Cortex of kidney (tissue), 1 donor: ENCODE results near the gene EMILIN1.

Source experiments
- DNase-seq: peaks from one replicate; lab custom pipeline; 2025; lab: John Stamatoyannopoulos, UW

The EMILIN1 gene

GRCh38 chr2:27123302-27124150, 45.1 kb downstream of the EMILIN1 start, which contains the start of gene ABHD1:
ABHD1 (plus strand) TSS chr2:27123815; CDS start chr2:27123949, 134 bp downstream.
- DNase-seq, result no peak

GRCh38 chr2:27125104-27125503, 46.7 kb downstream of the EMILIN1 start:
- no peak for DNase-seq

GRCh38 chr2:27126252-27126710, 47.9 kb downstream of the EMILIN1 start:
- DNase-seq, result no peak

GRCh38 chr2:27127883-27128667, 49.7 kb downstream of the EMILIN1 start:
- no peak for DNase-seq

- no peak for DNase-seq
Measured at GRCh38 chr2:27128668-27129571, 50.5 kb downstream of the EMILIN1 start.

GRCh38 chr2:27130396-27130795, 52.0 kb downstream of the EMILIN1 start:
- no peak for DNase-seq

- no peak for DNase-seq
Measured at GRCh38 chr2:27131429-27131828, 53.0 kb downstream of the EMILIN1 start.

- DNase-seq, result no peak
Measured at GRCh38 chr2:27133195-27133875, 54.9 kb downstream of the EMILIN1 start.

- peak; percentile 79 for DNase-seq
Measured at GRCh38 chr2:27133905-27134780, 55.7 kb downstream of the EMILIN1 start, which contains the start of gene PREB. PREB (minus strand) TSS chr2:27134636; CDS start chr2:27134421, 215 bp downstream.

GRCh38 chr2:27134781-27135477, 56.5 kb downstream of the EMILIN1 start:
- DNase-seq, result no peak

GRCh38 chr2:27135478-27135955, 57.1 kb downstream of the EMILIN1 start:
- DNase-seq, result no peak
